HG03175 (cell line): ENCODE results near the gene NR0B2.
"Not testable (repeated sequence)": the region's sequence is repeated elsewhere in the genome, so short reads cannot be mapped to it uniquely, and the experiment has no call there.

Experiments
- ATAC-seq: cut with Tn5 transposase; IDR thresholded peaks from one replicate; pipeline ENCODE4 v1.9.1; 2021; ENCODE audit warnings: mild to moderate bottlenecking, moderate library complexity; ENCODE audit not compliant: unreplicated experiment

NR0B2 gene

DNA sequence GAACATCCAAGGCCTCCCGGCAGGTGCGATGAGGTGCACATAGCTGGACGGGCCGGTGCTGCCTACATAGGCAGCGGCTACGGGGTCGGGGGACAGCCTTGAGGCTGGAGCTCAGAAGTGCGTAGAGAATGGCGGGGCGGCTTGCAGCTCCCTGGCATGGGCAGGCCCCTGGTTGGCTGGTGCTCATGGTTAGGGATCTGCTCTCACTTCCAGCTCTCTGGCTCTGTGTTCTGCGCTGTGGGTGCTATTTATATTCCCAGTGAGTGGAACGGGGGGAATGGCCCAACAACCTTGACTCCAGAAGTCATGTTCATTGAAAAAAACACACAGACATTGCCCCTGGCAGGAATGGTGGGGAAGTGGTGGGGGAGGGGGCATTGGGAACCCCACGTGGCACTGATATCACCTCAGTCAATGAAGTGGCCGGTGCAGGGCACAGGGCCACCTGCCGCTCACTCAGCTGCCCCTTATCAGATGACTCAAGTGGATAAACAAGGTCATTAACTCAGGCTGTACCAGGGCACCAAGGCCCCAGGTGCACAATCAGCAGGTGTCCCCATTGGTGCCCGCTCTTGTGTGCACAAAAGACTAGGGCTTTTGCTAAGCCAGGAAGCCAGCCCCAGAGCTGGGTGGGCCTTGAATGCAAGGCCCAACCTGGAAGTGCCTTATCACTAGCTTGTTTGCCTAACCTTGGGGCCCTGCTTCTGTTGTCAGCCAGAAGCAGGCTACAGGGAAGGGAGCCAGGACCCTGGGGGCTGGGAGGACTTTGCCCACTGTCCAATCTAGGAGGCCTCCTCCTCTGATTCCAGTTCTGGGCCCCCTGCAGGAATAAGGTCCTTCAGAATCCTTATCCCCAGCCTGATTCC lies at the start of gene NR0B2:
Gene NR0B2 (minus strand): TSS at position 222 of the 866 bp plus-strand sequence. CDS start 35 bp downstream, at position 187.
- ATAC-seq, result no peak

GRCh38 chr1:26961826-26962225 lies 48.1 kb upstream of the NR0B2 start:
- ATAC-seq, result no peak

- ATAC-seq, result no peak
These were observed 46.8 kb upstream of the NR0B2 start for GRCh38 chr1:26960625-26960966.

DNA sequence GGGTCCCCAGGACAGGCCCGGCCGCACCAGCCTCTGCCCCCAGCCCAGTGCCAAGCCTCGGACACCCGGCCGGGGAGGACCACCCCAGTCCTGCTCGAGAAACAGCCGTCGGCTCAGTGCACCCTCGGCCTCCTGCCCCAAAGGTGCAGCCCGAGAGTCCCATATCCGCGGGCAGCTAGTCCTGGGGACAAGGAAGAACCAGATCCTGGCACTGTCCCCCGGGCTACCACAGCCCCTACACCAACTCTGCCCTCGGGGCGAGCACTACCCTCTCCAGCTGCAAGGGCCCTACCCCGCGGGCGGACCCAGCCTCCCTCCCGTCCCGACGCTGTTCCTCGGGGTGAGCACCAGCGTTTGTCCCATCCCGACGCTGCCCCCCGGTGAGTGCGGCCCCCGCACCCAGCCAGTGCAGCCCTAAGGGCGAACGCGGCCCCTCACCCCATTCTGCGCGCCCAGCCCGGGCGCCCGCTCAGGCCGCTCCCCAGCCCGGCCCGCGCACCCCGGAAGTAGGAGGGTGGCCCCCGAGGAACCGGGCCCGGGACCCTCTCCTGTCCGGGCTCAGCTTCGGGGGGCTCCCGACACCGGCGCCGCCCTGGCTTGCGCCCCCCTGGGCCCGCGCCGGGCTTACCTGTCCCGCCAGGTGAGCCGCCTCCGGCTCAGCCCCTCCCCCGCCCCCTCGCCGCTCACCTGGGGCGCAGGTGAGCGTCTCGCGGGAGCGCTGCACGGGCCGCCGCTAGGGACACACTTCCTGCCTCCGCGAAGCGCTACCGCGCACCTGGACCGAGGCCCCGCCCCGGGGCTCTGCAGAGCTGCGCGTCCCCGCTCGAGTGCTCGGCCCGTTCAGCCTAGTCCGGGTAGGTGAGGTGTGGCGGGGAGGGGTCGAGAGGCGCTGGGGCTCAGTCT lies 46.2 kb upstream of the NR0B2 start, which contains the start of gene KDF1:
Gene KDF1 (minus strand): TSS at position 747 of the 903 bp plus-strand sequence. CDS start 8,088 bp downstream, outside the sequence.
- no peak for ATAC-seq

DNA sequence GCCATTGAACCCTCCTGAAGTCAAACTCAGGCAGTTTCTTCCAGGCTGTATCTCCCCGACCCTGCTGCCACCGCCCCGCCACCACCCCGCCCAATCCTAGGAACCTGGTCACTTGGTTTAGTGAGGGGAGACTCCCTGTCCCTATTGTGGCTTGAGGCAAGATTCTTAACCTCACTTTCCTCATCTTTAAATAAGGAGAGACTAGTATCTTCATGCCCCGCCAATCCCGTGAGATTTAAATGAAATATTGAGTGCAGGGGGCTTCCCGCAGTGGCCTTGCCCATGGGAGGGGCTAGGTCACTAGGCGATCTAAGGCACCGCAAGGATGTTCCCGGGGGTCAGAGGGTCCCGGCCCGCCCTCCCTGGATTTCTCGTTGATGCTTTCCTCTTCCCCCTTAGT lies 45.5 kb upstream of the NR0B2 start:
- no peak for ATAC-seq

DNA sequence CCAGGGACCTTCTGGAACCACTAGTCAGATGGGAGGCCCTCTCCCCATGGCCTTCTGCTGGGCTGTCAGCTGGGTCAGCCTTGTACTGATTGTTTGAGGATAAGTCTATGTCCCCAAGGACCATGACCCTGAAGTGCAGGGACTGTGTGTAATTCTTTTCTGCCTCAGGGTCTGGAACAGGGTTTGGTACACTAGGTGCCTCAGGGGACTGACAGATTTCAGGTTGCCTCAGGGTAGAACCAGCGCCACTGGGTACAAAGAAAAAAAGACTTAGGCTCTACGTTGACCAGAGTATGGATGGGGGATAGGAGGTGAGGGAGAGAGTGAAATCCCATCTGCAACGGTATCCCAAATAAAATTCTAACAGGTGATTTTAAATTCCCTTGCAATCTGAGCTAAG lies 43.5 kb upstream of the NR0B2 start:
- ATAC-seq, result no peak

DNA sequence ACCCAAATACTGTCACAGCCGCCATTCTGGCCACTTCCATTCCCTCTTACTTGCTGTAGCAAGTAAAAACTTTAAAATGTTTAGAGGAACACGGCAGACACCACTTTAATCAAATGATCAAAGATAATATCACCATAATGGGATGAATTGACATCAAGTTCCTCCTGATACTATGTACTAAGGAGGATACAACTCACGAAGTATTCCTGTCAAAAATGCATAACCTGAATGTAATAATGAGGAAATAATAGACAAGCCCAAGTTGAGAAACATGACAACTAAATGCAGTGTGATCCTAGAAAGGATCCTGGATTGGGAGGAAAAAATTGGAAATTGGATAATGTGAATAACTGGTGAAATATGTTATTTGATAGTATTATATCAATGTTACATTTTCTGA lies 42.5 kb upstream of the NR0B2 start:
- no peak for ATAC-seq

DNA sequence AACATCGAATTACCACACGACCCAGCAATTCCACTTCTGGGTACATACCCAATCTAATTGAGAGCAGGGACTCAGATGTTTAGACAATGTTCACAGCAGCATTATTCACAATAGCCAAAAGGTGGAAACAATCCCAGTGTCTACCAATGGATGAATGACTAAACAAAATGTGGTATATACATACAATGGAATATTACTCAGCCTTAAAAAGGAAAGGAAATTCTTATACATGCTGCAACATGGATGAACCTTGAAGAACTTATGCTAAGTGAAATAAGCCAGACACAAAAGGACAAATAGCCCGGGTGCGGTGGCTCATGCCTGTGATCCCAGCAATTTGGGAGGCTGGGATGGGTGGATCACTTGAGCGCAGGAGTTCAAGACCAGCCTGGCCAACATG lies 39.6 kb upstream of the NR0B2 start:
- ATAC-seq, result no peak

GRCh38 chr1:26951821-26952497 lies 38.2 kb upstream of the NR0B2 start:
- ATAC-seq, result no peak

- no peak for ATAC-seq
These were observed 37.4 kb upstream of the NR0B2 start for GRCh38 chr1:26951216-26951615.

GRCh38 chr1:26950602-26951001 lies 36.8 kb upstream of the NR0B2 start:
- no peak for ATAC-seq

GRCh38 chr1:26949926-26950319 lies 36.1 kb upstream of the NR0B2 start:
- ATAC-seq, result no peak

- no peak for ATAC-seq
These were observed 35.6 kb upstream of the NR0B2 start for GRCh38 chr1:26949266-26949925.

GRCh38 chr1:26948725-26949057 lies 34.9 kb upstream of the NR0B2 start:
- not testable (repeated sequence) for ATAC-seq

DNA sequence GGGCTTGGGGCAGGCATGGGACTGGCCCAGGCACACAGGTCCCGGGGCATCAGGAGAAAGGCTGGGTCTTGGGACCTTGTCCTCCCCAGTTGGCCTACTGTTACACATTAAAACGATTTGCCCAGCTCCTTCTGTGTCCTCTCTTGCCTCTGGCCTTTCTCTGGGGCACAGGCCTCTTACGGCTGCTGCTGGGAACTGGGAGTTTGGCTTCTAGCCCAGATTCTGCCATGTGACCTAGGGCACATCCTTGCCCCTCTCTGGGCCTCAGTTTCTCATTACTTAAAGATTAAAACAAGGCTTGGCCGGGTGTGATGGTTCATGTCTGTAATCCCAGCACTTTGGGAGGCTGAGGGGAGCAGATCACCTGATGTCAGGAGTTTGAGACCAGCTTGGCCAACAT lies 32.5 kb upstream of the NR0B2 start:
- ATAC-seq, result no peak

DNA sequence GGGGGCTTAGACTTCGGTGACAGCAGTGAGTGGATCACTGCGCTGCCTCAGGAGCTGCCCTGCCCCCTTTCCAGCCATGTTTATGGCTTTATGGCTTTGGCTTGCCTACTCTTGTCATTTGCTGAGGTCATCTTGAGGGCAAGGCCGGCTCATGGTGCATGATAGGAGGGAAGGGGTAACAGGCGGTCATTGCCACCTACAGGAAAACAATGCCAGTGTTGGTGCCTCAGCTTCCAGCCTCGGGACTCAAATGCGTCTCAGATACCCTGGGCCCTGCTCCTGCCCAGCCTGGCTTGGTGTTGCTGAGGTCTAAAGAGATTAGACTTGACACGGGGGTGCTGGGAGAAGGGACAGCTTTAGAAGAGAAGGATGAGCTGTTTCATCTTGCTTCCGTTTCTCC lies 32.0 kb upstream of the NR0B2 start:
- ATAC-seq, result no peak

GRCh38 chr1:26945138-26945537 lies 31.4 kb upstream of the NR0B2 start:
- no peak for ATAC-seq

DNA sequence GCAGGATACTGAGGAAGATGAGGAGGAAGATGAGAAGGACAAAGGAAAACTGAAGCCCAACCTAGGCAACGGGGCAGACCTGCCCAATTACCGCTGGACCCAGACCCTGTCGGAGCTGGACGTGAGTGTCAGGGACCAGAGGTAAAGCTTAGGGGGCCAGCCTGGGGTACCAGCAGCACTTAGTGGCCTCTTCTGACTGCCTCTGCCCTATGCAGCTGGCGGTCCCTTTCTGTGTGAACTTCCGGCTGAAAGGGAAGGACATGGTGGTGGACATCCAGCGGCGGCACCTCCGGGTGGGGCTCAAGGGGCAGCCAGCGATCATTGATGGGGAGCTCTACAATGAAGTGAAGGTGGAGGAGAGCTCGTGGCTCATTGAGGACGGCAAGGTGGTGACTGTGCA lies 28.9 kb upstream of the NR0B2 start:
- ATAC-seq, result no peak

GRCh38 chr1:26941311-26941710 lies 27.5 kb upstream of the NR0B2 start:
- no peak for ATAC-seq

DNA sequence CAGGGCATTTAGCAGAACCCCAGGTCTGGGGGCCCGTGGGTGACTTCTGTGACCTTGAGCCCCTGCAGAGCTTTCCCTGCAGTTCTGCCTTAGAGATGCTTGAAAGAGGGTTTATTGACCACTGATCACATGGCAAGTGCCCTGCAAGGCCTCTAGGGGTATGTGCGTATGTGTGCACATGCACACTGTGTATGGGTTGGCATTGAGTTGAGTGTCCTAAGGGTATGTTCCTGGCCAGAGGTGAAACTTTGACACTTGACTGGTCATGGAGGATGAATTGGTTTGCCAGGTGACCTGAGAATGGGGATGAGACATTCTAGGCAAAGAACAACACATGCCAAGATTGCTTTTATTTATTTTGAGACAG lies 24.9 kb upstream of the NR0B2 start:
- no peak for ATAC-seq
